ENCODE measurements around the gene HAPSTR1. TPM values are rescaled to one million over a fixed set of nuclear protein-coding genes. Genes with fewer than 3 reads are reported as not detected.

The HAPSTR1 gene
- total and polyA plus RNA-seq, 2 donors (not counting 3 experiments of a cell fraction or from before 2014, with no cell fraction given), result 15.7 to 63.7 TPM

DNA sequence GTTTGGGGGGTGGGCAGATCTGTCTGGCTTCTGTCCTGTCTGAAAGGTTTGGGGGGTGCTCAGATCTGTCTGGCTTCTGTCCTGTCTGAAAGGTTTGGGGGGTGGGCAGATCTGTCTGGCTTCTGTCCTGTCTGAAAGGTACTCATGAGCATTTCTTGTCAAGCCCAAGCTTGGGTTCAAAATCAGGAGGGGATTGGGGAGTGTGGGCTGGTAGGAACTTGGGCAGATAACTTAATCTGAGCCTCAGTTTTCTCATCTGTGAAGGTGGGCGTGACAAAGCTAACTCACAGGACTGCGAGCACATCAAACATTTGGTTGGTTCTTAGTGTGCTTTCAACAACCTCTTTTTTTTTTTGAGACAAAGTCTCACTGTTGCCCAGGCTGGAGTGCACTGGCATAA lies 35.2 kb downstream of the HAPSTR1 start:
- Histone ChIP-seq H3K9me3 (replicated peaks; ENCODE audit: control insufficient read depth, insufficient read depth, low read length) (no peaks in the 10 kb centered on the region), H3K36me3 (ENCODE audit: control insufficient read depth in 2 of 2, extremely low read depth in 1 of 2, insufficient read depth in 2 of 2, low read length in 2 of 2) (peaks cover 7 to 10% of the 10 kb centered on the region in 2 experiments), H3K27me3 (ENCODE audit: control insufficient read depth in 2 of 2, insufficient read depth in 2 of 2, low read length in 2 of 2) (no peaks in the 10 kb centered on the region), H3K79me2 (ENCODE audit: control insufficient read depth, insufficient read depth, low read length) (peaks cover 28% of the 10 kb centered on the region), H3K9ac (replicated peaks; ENCODE audit: extremely low read depth, insufficient read depth, low read length) (no peak overlapping the region), H3K4me1 (ENCODE audit: control insufficient read depth, extremely low read depth, insufficient read depth, low read length) (peaks cover 23% of the 10 kb centered on the region), H3K27ac (ENCODE audit: insufficient read depth, low read depth, low read length) (no peak overlapping the region), H2AFZ (ENCODE audit: low read depth, low read length) (no peak overlapping the region), H3K9me1 (replicated peaks; ENCODE audit: control insufficient read depth, extremely low read depth, insufficient read depth, low read length) (no peaks in the 10 kb centered on the region), H4K20me1 (replicated peaks; ENCODE audit: control insufficient read depth, extremely low read depth, insufficient read depth, low read length) (peaks cover 2% of the 10 kb centered on the region), H3K4me2 (ENCODE audit: insufficient read depth, low read length) (no peak overlapping the region), H3K4me3 (replicated peaks in 1 of 3; ENCODE audit: insufficient read depth in 1 of 3, low read depth in 1 of 3, low read length in 3 of 3) (no peak overlapping the region)
- no peak for FAIRE-seq
- TF ChIP-seq GATA2 (IDR thresholded peaks at IDR 0.05; ENCODE audit: insufficient read depth, insufficient read length, low read depth, low read length) (no peak), JUN (IDR thresholded peaks at IDR 0.05; ENCODE audit: borderline replicate concordance, insufficient read depth, insufficient read length, low read depth) (no peak), FOS (IDR thresholded peaks at IDR 0.05; ENCODE audit: borderline replicate concordance, insufficient read depth, low read length) (no peak), MYC (IDR thresholded peaks at IDR 0.05; ENCODE audit: low read depth, low read length) (no peak), POLR2A (IDR thresholded peaks at IDR 0.05; ENCODE audit: low read depth, low read length) (no peak), POLR2AphosphoS5 (IDR thresholded peaks at IDR 0.05; ENCODE audit: insufficient read depth, low read depth, low read length) (no peak), CTCF (IDR thresholded peaks at IDR 0.05; ENCODE audit: extremely low read depth in 1 of 2, insufficient read depth in 1 of 2, low read depth in 1 of 2, low read length in 2 of 2) (no peak), MAX (IDR thresholded peaks at IDR 0.05; ENCODE audit: insufficient read depth, insufficient read length) (no peak), EZH2 (IDR thresholded peaks at IDR 0.05; ENCODE audit: borderline replicate concordance, low read depth, low read length, severe bottlenecking) (no peak)
- CTCF ChIA-PET, result interaction anchor here (1.4 to 1.5 kb wide), 2 partner anchors 24 to 118 kb away, joined by 5 to 6 read pairs; no protein-coding TSS in a partner anchor
- BruUV-seq (replicated peaks), result no TSS peak
- POLR2A ChIA-PET, result interaction anchor here (1.7 kb wide), 1 partner anchor 35 kb away, joined by 5 read pairs; the partner anchor contains the start of gene HAPSTR1
- DNase-seq (ENCODE audit: low read depth, low spot score), result no peak
- dilution Hi-C loops (cut with MboI; ENCODE audit: extremely low pct_ligation_motif_present, low sequenced_read_pairs) (no loop called here), intact Hi-C loops (cut with micrococcal nuclease) (loop anchor here (1.0 kb wide), 1 partner anchor 35 kb away; the partner anchor contains the start of gene HAPSTR1)
